H9 (cell line): ENCODE measurements around the gene PBX1. TPM values are rescaled to one million over a fixed set of nuclear protein-coding genes. Genes with fewer than 3 reads are reported as not detected.

Experiments used
- DNase-seq: peaks from one replicate; pipeline ENCODE4 v3.0.0-alpha.2; 2017
- H2AFZ ChIP-seq: one replicate; pipeline ENCODE4 v1.6.1; 2013; ENCODE audit warnings: mild to moderate bottlenecking, low read length, control low read depth, moderate library complexity
- H2AK5ac ChIP-seq: 2 replicates; pipeline ENCODE4 v1.6.1; 2013; ENCODE audit warnings: low read length, control low read depth, mixed read lengths; ENCODE audit not compliant: insufficient read length
- H2BK120ac ChIP-seq: one replicate; pipeline ENCODE4 v1.6.1; 2013; ENCODE audit warnings: low read depth, mild to moderate bottlenecking, low read length, control low read depth, inconsistent platforms; ENCODE audit not compliant: poor library complexity, severe bottlenecking
- H2BK12ac ChIP-seq: 2 replicates; pipeline ENCODE4 v1.6.1; 2013; ENCODE audit warnings: low read length, control low read depth, mixed read lengths, low read depth; ENCODE audit not compliant: insufficient read length
- H2BK15ac ChIP-seq: 2 replicates; pipeline ENCODE4 v1.6.1; 2013; ENCODE audit warnings: low read depth, low read length, control low read depth
- H2BK20ac ChIP-seq: one replicate; pipeline ENCODE4 v1.6.1; 2013; ENCODE audit warnings: low read depth, mild to moderate bottlenecking, low read length, control low read depth, inconsistent platforms; ENCODE audit not compliant: poor library complexity, severe bottlenecking
- H2BK5ac ChIP-seq: 2 replicates; pipeline ENCODE4 v1.6.1; 2013; ENCODE audit warnings: low read length, control low read depth, mixed read lengths; ENCODE audit not compliant: insufficient read length
- H3K14ac ChIP-seq: 2 replicates; pipeline ENCODE4 v1.6.1; 2013; ENCODE audit warnings: low read length, control low read depth; ENCODE audit not compliant: insufficient read depth
- H3K18ac ChIP-seq: 2 replicates; pipeline ENCODE4 v1.6.1; 2013; ENCODE audit warnings: low read depth, mild to moderate bottlenecking, mixed read lengths, low read length, control low read depth; ENCODE audit not compliant: insufficient read length
- H3K23ac ChIP-seq: 2 replicates; pipeline ENCODE4 v1.6.1; 2013; ENCODE audit warnings: low read length, control low read depth, mixed read lengths, low read depth; ENCODE audit not compliant: insufficient read length
- H3K23me2 ChIP-seq: 2 replicates; pipeline ENCODE4 v1.6.1; 2013; ENCODE audit warnings: low read depth, mild to moderate bottlenecking, mixed read lengths, low read length, control low read depth; ENCODE audit not compliant: insufficient read length, poor library complexity, severe bottlenecking
- H3K27ac ChIP-seq: 2 replicates; pipeline ENCODE4 v1.5.1; 2013; ENCODE audit warnings: low read length, control low read depth, mixed read lengths, low read depth; ENCODE audit not compliant: insufficient read length
- H3K27me3 ChIP-seq: 2 replicates; pipeline ENCODE4 v1.6.1; 2013; ENCODE audit warnings: low read length, control low read depth, inconsistent platforms; ENCODE audit not compliant: insufficient read depth
- H3K4ac ChIP-seq: 2 replicates; pipeline ENCODE4 v1.6.1; 2013; ENCODE audit warnings: low read depth, mild to moderate bottlenecking, control low read depth, inconsistent platforms, low read length, moderate library complexity
- H3K4me1 ChIP-seq: 2 replicates; pipeline ENCODE4 v1.6.1; 2013; ENCODE audit warnings: low read length, control low read depth, inconsistent platforms; ENCODE audit not compliant: insufficient read depth
- H3K4me2 ChIP-seq: 2 replicates; pipeline ENCODE4 v1.6.1; 2013; ENCODE audit warnings: low read length, control low read depth, mixed read lengths; ENCODE audit not compliant: insufficient read length, insufficient read depth
- H3K56ac ChIP-seq: 2 replicates; pipeline ENCODE4 v1.6.1; 2013; ENCODE audit warnings: low read depth, mild to moderate bottlenecking, mixed read lengths, low read length, control low read depth; ENCODE audit not compliant: insufficient read length
- H3K79me1 ChIP-seq: 2 replicates; pipeline ENCODE4 v1.6.1; 2013; ENCODE audit warnings: low read depth, mild to moderate bottlenecking, moderate library complexity, low read length, control low read depth, inconsistent platforms; ENCODE audit not compliant: insufficient read depth, poor library complexity, severe bottlenecking
- H3K79me2 ChIP-seq: 2 replicates; pipeline ENCODE4 v1.6.1; 2013; ENCODE audit warnings: low read length, control low read depth, inconsistent platforms; ENCODE audit not compliant: insufficient read depth
- H3K9ac ChIP-seq: 2 replicates; pipeline ENCODE4 v1.6.1; 2013; ENCODE audit warnings: low read length, control low read depth, mixed read lengths; ENCODE audit not compliant: insufficient read length; ENCODE audit errors: extremely low read depth
- H3K9me3 ChIP-seq: one replicate; pipeline ENCODE4 v1.6.1; 2013; ENCODE audit warnings: low read depth, low read length, inconsistent platforms; ENCODE audit not compliant: control insufficient read depth
- H3T11ph ChIP-seq: one replicate; pipeline ENCODE4 v1.6.1; 2013; ENCODE audit warnings: mild to moderate bottlenecking, low read length, control low read depth, inconsistent platforms
- H4K20me1 ChIP-seq: one replicate; pipeline ENCODE4 v1.6.1; 2013; ENCODE audit not compliant: control insufficient read depth, insufficient read length, insufficient read depth
- H4K5ac ChIP-seq: 2 replicates; pipeline ENCODE4 v1.6.1; 2013; ENCODE audit warnings: low read depth, mild to moderate bottlenecking, mixed read lengths, low read length, control low read depth; ENCODE audit not compliant: insufficient read length
- H4K8ac ChIP-seq: replicated peaks from 2 replicates; pipeline ENCODE4 v1.6.1; 2013; ENCODE audit warnings: low read length, control low read depth, mixed read lengths, low read depth; ENCODE audit not compliant: insufficient read length
- H4K91ac ChIP-seq: 2 replicates; pipeline ENCODE4 v1.6.1; 2013; ENCODE audit warnings: low read depth, mild to moderate bottlenecking, moderate library complexity, mixed read lengths, low read length, control low read depth; ENCODE audit not compliant: insufficient read length
- H3K27ac Mint-ChIP-seq, 3 experiments: 2 replicates in 2 of 3; 3 replicates in 1 of 3; pipeline ENCODE4 v1.8.0; 2020 to 2021; ENCODE audit warnings: mixed read lengths in 3 of 3, mild to moderate bottlenecking in 1 of 3, moderate library complexity in 1 of 3
- H3K27me3 Mint-ChIP-seq: 2 replicates; pipeline ENCODE4 v1.8.0; 2021; ENCODE audit warnings: low read depth, mild to moderate bottlenecking, moderate library complexity, mixed read lengths
- H3K36me3 Mint-ChIP-seq, 3 experiments: 2 replicates in 2 of 3; 3 replicates in 1 of 3; pipeline ENCODE4 v1.8.0; 2020 to 2021; ENCODE audit warnings: low read depth in 3 of 3, mixed read lengths in 3 of 3; ENCODE audit not compliant: insufficient read depth in 1 of 3
- H3K4me1 Mint-ChIP-seq, 2 experiments: 2 replicates each; pipeline ENCODE4 v1.8.0; 2020; ENCODE audit warnings: mixed read lengths in 2 of 2
- H3K4me3 Mint-ChIP-seq, 2 experiments: 2 replicates in 1 of 2; 3 replicates in 1 of 2; pipeline ENCODE4 v1.8.0; 2020 to 2021; ENCODE audit warnings: mild to moderate bottlenecking in 2 of 2, mixed read lengths in 2 of 2, moderate library complexity in 1 of 2
- H3K9me3 Mint-ChIP-seq, 2 experiments: 2 replicates in 1 of 2; 3 replicates in 1 of 2; pipeline ENCODE4 v1.8.0; 2020; ENCODE audit warnings: mild to moderate bottlenecking in 2 of 2, mixed read lengths in 2 of 2, moderate library complexity in 1 of 2
- WGBS: extraction: QIAGEN DNeasy Blood & Tissue Kit; methylation state at CpG from one replicate; pipeline ENCODE4 v1.1.7; 2013; ENCODE audit warnings: missing lambda C conversion rate, low lambda C conversion rate, mixed read lengths; ENCODE audit not compliant: insufficient read length; ENCODE audit errors: extremely low coverage; 5-methylcytosine and 5-hydroxymethylcytosine counted together
- total RNA-seq: library from RNA; stranded (reverse); gene quantifications from 2 replicates; pipeline ENCODE4 v1.2.1, GENCODE V29; 2021
- TF ChIP-seq, protein P1 (sequence below): fragments of 200-600 bp; sonication (generic); conservative IDR thresholded peaks from 3 replicates; pipeline ENCODE4 v1.8.0; 2021; ENCODE audit warnings: antibody characterized with exemption, mild to moderate bottlenecking

PBX1 gene
- total RNA-seq, 1 experiment from 2014 or later = 142 TPM

DNA sequence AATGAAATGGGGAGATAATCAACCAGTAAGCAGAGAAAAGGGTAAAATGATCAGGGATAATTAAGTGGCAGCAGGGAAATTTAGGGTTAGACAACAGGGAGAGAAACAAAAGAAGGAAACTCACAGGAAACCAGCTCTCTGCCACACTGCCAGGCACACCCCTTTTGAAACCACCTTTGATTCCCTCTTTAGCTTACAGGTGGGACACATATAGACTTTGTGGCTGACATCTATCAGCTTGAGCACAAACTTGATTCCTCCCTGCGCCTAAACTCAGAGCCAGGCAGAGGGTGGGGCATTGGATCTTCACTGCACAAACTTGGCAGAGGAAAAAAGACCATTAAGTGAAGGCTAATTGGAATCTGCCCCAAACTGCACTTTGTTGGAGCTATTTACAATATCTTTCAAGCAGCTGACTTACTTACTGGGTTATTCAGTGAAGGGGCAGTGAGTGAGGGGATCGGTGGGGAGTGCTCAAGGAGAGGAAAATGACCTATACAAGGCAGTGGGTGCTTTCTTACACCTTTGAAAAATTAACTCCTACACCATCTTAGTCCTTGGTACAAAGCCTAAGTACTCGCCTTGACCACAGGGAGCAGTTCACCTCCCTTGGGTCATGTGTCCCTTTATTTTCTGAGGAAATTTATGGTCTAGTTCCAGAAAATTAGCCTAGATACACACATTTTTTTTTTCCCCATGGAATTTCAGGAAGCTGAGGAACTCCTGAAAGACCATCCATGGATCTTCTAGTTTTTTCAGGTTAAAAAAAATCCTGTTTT lies 60.2 kb downstream of the PBX1 start:
- Histone ChIP-seq H3K9me3 (no peaks in the 10 kb centered on the region), H3K4me2 (no peak overlapping the region), H3K27me3 (no peaks in the 10 kb centered on the region), H3T11ph (no peak overlapping the region), H3K4me1 (peaks cover 4% of the 10 kb centered on the region), H3K23ac (no peak overlapping the region), H3K23me2 (no peaks in the 10 kb centered on the region), H3K27ac (no peak overlapping the region), H3K56ac (no peak overlapping the region), H3K18ac (no peak overlapping the region), H2BK15ac (no peak overlapping the region), H2BK120ac (no peak overlapping the region), H3K4ac (no peak overlapping the region), H3K14ac (no peak overlapping the region), H2BK20ac (no peak overlapping the region), H2BK5ac (no peak overlapping the region), H3K79me2 (peaks cover 21% of the 10 kb centered on the region), H2AFZ (no peak overlapping the region), H2AK5ac (no peak overlapping the region), H3K9ac (no peak overlapping the region), H4K20me1 (no peaks in the 10 kb centered on the region), H4K91ac (no peak overlapping the region), H2BK12ac (no peak overlapping the region), H3K79me1 (peaks cover 4% of the 10 kb centered on the region), H4K8ac (no peak overlapping the region), H4K5ac (no peak overlapping the region)
- Mint-ChIP-seq H3K4me3 (no peak overlapping the region), H3K27ac (no peak overlapping the region; a peak in 1 of 7 replicates), H3K36me3 (peaks cover 0 to 3% (median 0%) of the 10 kb centered on the region in 3 experiments; a peak in 2 of 7 replicates), H3K27me3 (no peaks in the 10 kb centered on the region), H3K9me3 (no peaks in the 10 kb centered on the region), H3K4me1 (peaks cover 46% of the 10 kb centered on the region in 2 experiments)
- no CpG with 5 or more reads among the region's 3 CpGs for WGBS
- TF ChIP-seq, protein P1, sequence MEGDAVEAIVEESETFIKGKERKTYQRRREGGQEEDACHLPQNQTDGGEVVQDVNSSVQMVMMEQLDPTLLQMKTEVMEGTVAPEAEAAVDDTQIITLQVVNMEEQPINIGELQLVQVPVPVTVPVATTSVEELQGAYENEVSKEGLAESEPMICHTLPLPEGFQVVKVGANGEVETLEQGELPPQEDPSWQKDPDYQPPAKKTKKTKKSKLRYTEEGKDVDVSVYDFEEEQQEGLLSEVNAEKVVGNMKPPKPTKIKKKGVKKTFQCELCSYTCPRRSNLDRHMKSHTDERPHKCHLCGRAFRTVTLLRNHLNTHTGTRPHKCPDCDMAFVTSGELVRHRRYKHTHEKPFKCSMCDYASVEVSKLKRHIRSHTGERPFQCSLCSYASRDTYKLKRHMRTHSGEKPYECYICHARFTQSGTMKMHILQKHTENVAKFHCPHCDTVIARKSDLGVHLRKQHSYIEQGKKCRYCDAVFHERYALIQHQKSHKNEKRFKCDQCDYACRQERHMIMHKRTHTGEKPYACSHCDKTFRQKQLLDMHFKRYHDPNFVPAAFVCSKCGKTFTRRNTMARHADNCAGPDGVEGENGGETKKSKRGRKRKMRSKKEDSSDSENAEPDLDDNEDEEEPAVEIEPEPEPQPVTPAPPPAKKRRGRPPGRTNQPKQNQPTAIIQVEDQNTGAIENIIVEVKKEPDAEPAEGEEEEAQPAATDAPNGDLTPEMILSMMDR = no peak
- no peak for DNase-seq
